Central memory CD4-positive, alpha-beta T cell (primary cell): Measurements from ENCODE around the gene CRYBA4.

ENCODE experiments used
- DNase-seq: peaks from one replicate; pipeline ENCODE4 v3.0.0; 2022

CRYBA4 gene

DNA sequence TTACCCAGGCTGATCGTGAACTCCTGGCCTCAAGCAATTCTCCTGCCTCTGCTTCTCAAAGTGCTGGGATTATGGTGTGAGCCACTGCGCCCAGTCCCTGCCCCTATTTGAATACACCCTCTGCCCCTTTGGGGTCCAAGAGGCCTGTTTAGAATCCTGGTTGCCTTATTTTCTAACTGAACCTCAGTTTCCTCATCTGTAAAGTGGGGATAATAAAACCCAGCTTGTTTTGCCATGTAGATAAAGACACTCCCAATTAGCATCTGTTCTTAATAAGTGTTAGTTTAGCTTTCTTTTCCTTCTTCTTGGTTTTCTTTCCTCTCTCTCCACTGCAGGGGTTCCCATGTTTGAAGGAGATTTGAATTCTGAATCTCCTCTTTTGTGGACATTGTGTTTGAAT is 40.4 kb downstream of the CRYBA4 start:
- DNase-seq, result no peak

DNA sequence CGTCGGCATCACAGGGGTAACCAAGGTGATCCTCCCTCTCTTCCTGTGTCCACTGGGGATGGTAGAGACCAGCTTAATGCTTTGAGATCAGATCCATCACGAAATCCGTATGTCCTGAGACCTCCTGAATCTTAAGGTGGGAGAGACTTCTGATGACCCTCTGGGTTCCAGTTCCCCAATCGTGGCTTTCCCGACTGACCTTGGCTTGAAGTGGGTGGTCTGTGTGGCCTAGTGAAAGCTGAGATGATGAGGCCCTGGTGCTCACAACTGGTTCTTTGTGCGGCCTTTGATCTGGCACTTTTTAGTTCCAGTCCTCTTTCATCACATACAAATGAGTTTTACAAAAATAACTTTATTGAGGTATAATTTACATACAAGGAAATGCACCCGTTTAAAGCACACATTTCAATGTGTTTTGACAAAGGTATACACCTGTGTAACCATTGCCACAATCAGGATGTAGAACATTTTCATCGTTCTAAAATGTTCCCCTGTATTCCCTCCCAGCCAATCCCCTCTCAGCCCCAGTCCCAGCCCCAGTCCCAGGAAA is 41.7 kb downstream of the CRYBA4 start:
- DNase-seq, result no peak

DNA sequence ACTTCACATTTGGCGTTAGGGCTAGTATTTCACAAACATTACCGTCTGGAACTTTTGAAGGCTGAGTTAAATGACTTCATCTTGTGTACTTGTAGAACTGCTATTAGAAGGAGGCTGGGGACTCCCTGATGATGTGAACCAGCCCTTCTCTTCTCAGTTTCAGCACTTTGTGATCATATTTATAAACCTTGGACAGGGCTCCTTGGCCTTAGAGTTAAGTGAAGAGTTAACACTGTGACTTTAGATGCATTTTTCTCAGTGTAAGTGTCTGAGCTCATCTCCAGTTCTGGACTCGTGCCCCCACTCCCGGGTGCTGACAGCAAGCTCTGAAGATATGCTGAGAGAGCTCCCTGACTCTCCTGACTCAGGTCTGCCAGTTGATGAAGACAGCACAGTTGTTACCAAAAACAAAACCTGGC is 44.1 kb downstream of the CRYBA4 start:
- no peak for DNase-seq

DNA sequence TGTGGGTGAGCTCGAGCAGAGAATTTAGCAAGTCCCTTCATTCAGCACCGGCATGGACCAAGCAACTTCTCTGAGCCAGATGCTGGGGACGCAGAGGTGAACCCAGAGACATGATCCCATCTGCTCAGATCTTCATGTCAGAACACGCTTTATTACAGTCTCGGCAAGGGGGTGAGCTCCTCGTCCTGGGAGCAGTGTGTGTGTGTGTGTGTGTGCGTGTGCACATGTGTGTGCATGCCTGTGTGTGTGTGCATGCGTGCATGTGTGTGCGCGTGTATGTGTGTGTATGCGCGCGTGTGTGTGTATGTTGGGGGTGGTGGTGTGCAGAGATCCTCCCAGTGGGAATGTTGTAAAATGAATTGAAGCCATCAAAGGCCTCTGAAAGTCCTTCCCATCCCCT is 45.4 kb downstream of the CRYBA4 start:
- DNase-seq, result no peak

DNA sequence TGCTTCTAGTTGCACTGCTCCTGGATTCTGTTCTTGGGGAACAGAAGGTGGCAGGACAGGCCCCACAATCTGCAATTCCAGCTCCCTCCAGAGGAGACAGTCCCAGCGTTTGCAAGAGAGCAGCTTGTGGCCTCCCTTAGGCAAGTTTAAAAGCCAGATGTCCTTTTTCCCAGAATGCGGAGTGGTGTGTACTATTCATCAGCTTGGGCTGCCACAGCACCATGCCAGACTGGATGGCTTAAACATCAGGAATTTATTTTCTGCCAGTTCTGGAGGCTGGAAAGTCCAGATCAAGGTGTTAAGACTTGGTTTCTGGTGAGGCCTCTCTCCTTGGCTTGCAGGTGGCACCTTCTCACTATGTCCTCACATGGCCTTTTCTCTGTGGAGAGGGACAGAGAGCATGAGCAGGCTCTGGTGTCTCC is 47.3 kb downstream of the CRYBA4 start:
- no peak for DNase-seq

DNA sequence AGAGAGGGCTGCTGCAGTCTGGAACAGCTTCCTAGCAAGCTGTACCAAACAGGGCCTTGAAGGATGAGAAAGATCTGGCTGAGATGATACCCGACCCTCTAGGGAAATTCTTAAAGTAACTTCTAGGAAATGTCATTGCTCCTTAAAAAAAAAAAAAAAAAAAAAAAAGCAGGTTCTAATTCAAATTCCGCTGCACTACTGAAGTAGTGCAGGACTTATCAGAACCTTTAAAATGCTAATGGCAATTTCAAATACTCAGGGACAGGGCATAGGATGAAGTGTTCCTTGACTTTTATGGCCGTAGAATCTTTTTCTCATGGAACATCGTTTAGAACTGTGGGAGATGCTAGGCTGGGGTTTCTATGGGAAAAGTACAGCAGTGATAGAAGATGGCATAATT is 48.7 kb downstream of the CRYBA4 start:
- no peak for DNase-seq

DNA sequence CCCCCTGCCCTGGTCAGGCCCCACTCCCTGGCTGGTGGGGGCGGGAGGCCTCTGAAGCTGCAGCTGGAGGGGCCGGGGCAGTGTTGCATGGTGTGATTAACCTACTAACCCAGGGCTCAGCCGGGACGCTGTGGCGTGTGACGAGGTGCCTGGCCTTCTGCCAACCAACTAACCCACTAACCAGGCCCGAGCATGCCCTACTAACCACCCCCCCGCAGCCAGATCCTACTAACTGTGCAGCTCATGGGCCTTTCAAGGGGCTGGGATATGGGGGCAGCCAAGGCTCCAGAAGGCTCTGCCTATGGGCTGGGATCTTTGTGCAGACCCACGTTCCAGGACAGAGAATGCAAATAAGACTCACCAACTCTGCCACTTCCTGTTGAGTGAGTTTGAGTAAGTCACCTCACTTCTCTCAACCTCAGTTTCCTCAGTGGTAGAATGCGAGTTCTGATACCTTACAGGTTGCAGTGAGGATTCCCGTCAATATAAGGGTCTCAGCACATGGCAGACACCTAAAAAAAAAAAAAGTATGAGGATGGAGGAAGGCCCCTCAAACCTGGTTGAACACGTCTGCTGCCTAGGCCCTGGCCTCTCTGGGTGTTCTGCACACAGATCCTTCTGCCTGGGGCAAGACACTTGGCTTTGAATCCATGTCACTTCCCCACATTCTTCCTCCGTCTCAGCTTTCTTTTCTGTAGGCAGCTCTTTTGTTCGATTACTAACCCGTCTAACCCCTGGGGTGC is 49.7 kb downstream of the CRYBA4 start:
- DNase-seq, result peak; percentile 74

DNA sequence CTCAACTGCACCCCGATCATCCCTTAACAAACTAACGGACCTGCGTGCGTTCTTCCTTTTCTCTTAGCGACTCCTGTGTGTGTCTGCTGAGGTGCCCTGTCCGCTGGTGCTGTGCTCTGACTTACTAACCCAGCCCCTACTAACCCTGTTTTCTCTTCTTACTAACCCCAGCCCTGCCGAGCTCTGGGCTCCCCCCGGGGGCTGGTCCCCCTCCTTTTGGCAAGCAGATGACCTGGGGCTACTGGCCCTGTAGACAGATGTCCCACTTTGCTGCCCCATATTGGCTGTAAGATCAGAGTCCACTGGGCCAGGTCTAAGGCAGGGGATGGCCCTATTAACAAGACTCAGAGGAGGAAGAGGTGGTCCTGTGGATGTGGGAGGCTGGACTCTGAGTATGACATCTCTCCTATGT is 50.3 kb downstream of the CRYBA4 start:
- no peak for DNase-seq

DNA sequence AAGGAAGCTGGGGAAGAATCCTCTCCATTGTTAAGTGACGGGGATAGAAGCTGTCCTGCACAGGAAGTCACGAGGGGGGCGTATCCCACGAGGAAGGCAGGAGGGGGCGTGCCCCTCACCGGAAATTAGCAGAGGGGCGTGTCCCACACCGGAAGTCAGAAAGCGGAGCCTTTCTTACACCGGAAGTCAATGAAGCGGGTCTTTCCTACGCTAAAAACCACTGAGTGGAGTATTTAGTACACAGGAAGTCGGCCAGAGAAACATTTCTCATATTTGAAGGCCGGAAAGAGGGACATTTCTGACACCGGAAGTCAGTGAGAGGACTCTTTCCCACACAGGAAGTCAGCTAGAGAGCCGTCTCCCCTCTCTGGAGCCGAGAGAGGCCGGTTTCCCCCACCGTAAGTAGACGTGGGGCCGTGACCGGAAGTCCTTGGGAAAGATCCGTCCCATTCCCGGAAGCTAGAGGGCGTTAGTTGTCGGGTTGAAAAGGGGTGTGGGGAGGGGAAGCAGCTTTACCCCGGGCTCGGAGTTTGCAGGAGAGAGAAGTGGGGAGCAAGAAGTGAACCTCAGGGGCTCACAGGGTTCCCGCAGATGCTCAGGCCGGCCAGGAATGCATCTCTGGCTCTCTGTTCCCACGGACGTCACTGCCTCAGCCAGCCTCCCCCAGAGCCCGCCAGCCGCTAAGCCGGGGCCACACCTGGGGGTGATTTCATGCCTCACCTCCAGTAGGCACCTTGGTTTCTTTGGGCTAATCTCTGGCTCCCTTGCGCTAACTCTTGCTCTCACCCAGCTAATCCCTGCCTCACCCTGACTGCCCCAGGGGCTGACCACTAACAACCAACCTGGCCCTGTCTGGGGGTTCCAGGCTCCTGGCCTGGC is 51.1 kb downstream of the CRYBA4 start:
- peak; percentile 93 for DNase-seq

DNA sequence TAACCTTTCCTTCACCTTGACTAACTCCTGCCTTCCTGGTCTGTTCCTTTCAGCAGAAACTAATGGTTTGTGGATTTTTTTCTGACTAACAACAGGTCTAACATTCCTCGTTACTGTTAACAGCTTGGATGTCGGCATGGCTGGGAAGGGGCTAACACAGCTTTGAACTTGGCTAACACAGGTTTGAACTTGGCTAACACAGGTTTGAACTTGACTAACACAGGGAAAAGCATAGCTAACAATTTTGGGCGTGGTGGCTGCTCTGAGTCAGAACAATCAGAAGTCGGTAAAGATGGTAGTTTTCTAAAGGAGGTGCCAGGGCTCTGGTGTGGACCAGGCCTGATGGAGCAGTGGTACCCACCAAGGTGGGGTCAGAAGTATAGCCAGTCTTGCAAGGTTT is 51.7 kb downstream of the CRYBA4 start:
- no peak for DNase-seq

DNA sequence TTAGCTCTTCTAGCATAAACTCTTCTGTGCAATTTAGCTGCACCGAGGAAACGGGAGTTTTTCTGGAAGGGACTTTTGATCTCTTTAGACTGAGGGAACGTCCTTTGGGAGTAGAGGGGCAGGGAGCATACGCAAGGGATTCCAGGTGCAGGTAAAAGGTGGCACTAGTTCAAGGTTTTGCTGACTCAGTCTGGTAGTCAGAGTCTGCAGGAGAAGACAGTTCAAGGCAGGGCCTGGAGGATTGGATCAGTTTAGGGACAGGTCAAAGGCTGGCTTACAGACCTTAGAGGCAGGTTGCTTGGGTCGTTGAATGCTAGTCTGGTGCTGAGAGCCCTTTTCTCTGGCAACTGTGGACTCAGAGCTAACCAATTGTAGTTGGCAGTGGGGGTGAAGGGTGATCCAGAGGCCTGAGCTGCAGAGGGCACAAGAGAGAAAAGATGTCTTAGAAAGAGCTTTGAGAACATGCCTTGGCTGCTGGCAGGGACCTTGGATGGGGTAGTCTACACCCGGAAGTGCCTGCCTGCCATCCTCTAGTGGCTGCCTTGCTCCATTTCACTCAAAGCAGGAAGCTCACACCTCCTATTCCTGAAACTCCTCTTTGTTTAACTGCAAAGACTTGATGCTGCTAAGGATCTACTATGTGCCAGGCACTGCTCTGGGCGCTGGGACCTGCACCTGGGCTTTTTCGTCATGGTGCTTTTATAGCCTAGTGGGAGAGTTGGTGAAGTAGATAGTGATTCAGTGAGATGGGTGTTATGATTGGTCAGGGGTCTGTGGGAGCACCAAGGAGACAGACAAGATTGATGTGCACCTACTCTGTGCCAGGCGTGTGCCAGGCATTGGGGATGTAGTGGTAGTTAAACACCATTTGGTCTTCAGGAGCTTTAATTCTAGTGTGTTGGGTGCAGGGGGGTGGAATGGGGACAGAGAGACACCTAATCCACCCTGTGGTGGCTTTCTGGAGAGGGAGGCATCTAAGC is 52.7 kb downstream of the CRYBA4 start:
- DNase-seq, result no peak

DNA sequence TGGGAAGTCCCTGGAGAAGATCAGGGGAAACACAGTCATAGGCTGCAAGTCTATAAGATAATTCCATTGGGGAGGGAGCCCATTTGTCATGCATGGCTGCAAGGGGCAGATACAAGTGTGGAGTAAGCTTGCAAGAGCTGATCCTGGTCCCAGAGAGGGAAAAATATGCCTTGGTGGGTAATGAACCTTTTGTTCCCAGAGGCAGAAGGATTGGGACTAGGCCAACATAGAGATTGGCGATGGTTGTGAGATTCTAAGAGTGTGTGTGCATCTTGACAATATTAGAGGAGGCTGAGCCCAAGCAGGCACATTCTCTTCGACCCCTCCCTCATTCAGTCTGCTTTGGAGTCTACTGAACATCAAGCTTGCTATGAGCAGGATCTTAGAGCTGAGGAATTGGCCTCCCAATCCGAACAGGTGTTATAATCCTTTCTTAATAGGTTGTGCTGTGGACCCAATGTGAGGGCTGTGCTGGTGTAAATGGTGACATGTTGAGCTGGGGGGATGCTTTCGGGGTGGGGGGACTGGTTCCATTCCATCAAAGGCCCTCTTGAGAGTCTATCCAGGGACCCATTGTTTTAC is 54.0 kb downstream of the CRYBA4 start:
- no peak for DNase-seq

DNA sequence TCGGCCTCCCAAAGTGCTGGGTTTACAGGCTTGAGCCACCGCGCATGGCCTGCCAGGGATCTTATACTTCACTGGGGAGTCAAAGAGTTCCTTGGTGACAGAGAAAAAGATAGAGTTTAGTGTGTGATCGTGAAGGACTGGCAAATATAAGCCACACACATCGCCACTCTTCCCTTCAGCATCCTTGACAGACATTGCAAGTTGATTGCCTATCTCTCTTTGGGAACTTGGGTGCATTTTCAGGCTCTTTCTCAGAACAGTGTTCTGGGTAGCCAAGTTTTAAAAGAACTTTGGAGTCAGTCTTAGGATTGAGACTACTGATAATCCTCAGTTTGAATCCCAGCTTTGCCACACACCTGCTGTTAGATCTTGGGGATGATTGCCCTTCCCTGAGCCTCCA is 55.5 kb downstream of the CRYBA4 start:
- no peak for DNase-seq

DNA sequence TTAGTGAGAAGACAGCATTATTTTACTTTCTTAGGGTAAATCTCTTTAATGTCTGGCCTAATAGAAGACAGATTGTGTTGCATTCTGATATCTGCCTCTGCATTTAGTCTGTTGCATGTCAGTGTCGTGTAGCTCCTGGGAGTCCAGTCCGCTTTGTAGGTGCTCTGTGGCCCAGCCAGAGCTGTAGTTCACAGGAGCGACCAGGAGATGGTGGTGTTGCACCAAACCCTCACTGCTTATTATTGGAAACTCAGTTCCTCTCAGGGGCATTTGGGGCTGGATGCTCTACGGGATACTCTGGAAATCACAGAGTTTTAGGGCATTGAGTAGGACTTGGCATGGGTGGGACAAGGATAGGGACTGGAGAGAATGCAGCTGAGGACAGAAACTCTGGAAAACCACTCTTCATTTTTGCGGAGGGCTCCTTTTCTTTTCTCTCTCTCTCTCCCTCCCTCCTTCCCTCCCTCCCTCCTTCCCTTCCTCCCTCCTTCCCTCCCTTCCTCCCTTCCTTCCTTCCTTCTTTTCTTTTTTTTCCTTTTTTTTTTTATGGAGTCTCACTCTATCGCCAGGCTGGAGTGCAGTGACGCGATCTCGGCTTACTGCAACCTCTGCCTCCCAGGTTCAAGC is 57.4 kb downstream of the CRYBA4 start:
- peak; percentile 53 for DNase-seq
